ENCODE data around the gene PARP1.

DNA sequence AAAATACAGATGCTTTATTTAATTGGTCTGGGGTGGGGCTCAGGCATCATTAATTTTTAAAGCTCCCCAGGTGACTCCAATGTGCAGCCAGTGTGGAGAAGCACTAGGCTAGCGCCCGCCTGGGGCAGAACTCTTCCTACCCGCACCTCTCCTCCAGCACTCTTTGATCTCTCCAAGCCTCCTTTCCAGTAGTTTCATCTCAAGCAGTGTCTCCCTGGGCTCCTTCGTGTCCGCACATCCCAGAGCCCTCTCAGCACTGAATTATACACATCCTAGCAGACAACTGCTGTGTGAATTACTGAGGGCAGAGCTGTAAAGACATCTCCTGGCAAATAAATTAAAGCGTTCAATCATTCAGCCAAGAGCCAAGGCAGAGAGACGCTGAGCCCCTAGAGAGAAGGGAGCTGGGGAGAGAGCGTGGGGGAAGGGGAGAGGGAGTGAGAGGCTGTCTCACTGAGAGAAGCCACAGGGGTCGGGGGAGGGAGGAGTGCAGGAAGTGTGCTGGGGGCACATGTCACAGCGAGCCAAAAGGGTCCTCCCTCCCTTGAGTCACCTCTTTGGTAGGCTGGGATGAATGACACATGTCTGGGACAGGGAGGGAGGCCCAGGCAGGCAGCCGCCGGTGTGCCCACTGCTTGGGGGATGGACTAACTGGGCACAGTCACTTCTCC is 21.0 kb upstream of the PARP1 start:
- TF ChIP-seq, protein P1, sequence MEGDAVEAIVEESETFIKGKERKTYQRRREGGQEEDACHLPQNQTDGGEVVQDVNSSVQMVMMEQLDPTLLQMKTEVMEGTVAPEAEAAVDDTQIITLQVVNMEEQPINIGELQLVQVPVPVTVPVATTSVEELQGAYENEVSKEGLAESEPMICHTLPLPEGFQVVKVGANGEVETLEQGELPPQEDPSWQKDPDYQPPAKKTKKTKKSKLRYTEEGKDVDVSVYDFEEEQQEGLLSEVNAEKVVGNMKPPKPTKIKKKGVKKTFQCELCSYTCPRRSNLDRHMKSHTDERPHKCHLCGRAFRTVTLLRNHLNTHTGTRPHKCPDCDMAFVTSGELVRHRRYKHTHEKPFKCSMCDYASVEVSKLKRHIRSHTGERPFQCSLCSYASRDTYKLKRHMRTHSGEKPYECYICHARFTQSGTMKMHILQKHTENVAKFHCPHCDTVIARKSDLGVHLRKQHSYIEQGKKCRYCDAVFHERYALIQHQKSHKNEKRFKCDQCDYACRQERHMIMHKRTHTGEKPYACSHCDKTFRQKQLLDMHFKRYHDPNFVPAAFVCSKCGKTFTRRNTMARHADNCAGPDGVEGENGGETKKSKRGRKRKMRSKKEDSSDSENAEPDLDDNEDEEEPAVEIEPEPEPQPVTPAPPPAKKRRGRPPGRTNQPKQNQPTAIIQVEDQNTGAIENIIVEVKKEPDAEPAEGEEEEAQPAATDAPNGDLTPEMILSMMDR (IDR thresholded peaks at IDR 0.05) = no peak
- TF ChIP-seq POLR2A (IDR thresholded peaks at IDR 0.05) = no peak
- no peak for TF ChIP-seq EP300 (IDR thresholded peaks at IDR 0.05)
